ENCODE measurements around the gene KIRREL1.

KIRREL1 gene

GRCh38 chr1:158037008-158037865, 43.8 kb downstream of the KIRREL1 start:
- DNase-seq: no peak

GRCh38 chr1:158037866-158038359, 44.5 kb downstream of the KIRREL1 start:
- DNase-seq: no peak

- DNase-seq: no peak
Measured at GRCh38 chr1:158038793-158039192, 45.3 kb downstream of the KIRREL1 start.

GRCh38 chr1:158039380-158039779, 45.9 kb downstream of the KIRREL1 start:
- no peak for DNase-seq

GRCh38 chr1:158040323-158040722, 46.9 kb downstream of the KIRREL1 start:
- DNase-seq: no peak

- no peak for DNase-seq
Measured at GRCh38 chr1:158043232-158043631, 49.8 kb downstream of the KIRREL1 start.

- no peak for DNase-seq
Measured at GRCh38 chr1:158045639-158046038, 52.2 kb downstream of the KIRREL1 start.

GRCh38 chr1:158046715-158047510, 53.5 kb downstream of the KIRREL1 start:
- DNase-seq: no peak

GRCh38 chr1:158048371-158049067, 55.1 kb downstream of the KIRREL1 start:
- DNase-seq: no peak

- DNase-seq: no peak
Measured at GRCh38 chr1:158049853-158050252, 56.4 kb downstream of the KIRREL1 start.

GRCh38 chr1:158053276-158053675, 59.8 kb downstream of the KIRREL1 start:
- no peak for DNase-seq

- no peak for DNase-seq
Measured at GRCh38 chr1:158054721-158055120, 61.3 kb downstream of the KIRREL1 start.

GRCh38 chr1:158055854-158056253, 62.4 kb downstream of the KIRREL1 start:
- DNase-seq: no peak

GRCh38 chr1:158056498-158056897, 63.1 kb downstream of the KIRREL1 start:
- no peak for DNase-seq

- DNase-seq: no peak
Measured at GRCh38 chr1:158058237-158058985, 65.0 kb downstream of the KIRREL1 start.

GRCh38 chr1:158059984-158060383, 66.5 kb downstream of the KIRREL1 start:
- no peak for DNase-seq

- DNase-seq: no peak
Measured at GRCh38 chr1:158062174-158062573, 68.7 kb downstream of the KIRREL1 start.

GRCh38 chr1:158067662-158068061, 74.2 kb downstream of the KIRREL1 start:
- DNase-seq: no peak

GRCh38 chr1:158068918-158069317, 75.5 kb downstream of the KIRREL1 start:
- DNase-seq: no peak

GRCh38 chr1:158071138-158071537, 77.7 kb downstream of the KIRREL1 start:
- DNase-seq: no peak

GRCh38 chr1:158075078-158075477, 81.6 kb downstream of the KIRREL1 start:
- no peak for DNase-seq

- DNase-seq: no peak
Measured at GRCh38 chr1:158076441-158076840, 83.0 kb downstream of the KIRREL1 start.

Measured in hippocampal formation (tissue), 2 donors.